PC-3 (cell line): ENCODE data around the gene ITIH5.

Source experiments
- CTCF ChIP-seq: fragments of 300-600 bp; sonication (generic); conservative IDR thresholded peaks from 2 replicates; pipeline ENCODE4 v1.5.1; 2017; ENCODE audit warnings: antibody characterized with exemption, low read depth, mild to moderate bottlenecking, low read length
- EZH2 ChIP-seq: fragments of 300-600 bp; sonication (generic); IDR thresholded peaks from one replicate; pipeline ENCODE4 v1.6.1; 2017; ENCODE audit warnings: antibody characterized with exemption, mild to moderate bottlenecking, low read length; ENCODE audit not compliant: unreplicated experiment
- EZH2phosphoT487 ChIP-seq: fragments of 300-600 bp; sonication (generic); IDR thresholded peaks from 2 replicates; pipeline ENCODE4 v1.6.1; 2018; ENCODE audit warnings: mild to moderate bottlenecking, antibody characterized with exemption, low read length, borderline replicate concordance

- TF ChIP-seq EZH2 (no peak), CTCF (no peak), EZH2phosphoT487 (no peak)
Measured at GRCh38 chr10:7572391-7572790, 94.4 kb downstream of the ITIH5 start.
